DOHH2 (cell line): Measurements from ENCODE around the gene LTO1.

Experiments used
- H3F3A ChIP-seq: fragments of 200-600 bp; sonication (generic), shearing (Covaris generic); 2 replicates; pipeline ENCODE4 v1.6.0; 2016; ENCODE audit warnings: antibody characterized with exemption, mild to moderate bottlenecking; ENCODE audit not compliant: control insufficient read depth, insufficient read depth
- H3K27ac ChIP-seq: fragments of 200-600 bp; sonication (generic); 2 replicates; pipeline ENCODE4 v1.5.1; 2014; ENCODE audit warnings: low read depth, mild to moderate bottlenecking, low read length, moderate library complexity
- H3K27me3 ChIP-seq: fragments of 200-600 bp; sonication (generic); 2 replicates; pipeline ENCODE4 v1.6.1; 2014; ENCODE audit warnings: mild to moderate bottlenecking, low read length, mixed read lengths; ENCODE audit not compliant: control insufficient read depth
- H3K36me3 ChIP-seq: fragments of 200-600 bp; sonication (generic); 2 replicates; pipeline ENCODE4 v1.6.1; 2014; ENCODE audit warnings: mild to moderate bottlenecking, low read length, moderate library complexity, mixed read lengths; ENCODE audit not compliant: control insufficient read depth
- H3K4me1 ChIP-seq: fragments of 200-600 bp; sonication (generic); 2 replicates; pipeline ENCODE4 v1.6.1; 2014; ENCODE audit warnings: mild to moderate bottlenecking, low read length, mixed read lengths; ENCODE audit not compliant: control insufficient read depth
- H3K4me2 ChIP-seq: fragments of 200-600 bp; sonication (generic); 2 replicates; pipeline ENCODE4 v1.6.0; 2014; ENCODE audit warnings: mild to moderate bottlenecking, low read length, moderate library complexity
- H3K4me3 ChIP-seq: fragments of 200-600 bp; sonication (generic); 2 replicates; pipeline ENCODE4 v1.5.1; 2014; ENCODE audit warnings: mild to moderate bottlenecking, low read length, mixed read lengths
- H3K79me2 ChIP-seq: fragments of 200-600 bp; sonication (generic); 2 replicates; pipeline ENCODE4 v1.6.1; 2014; ENCODE audit warnings: mild to moderate bottlenecking, low read length, mixed read lengths; ENCODE audit not compliant: control insufficient read depth
- H3K9me2 ChIP-seq: fragments of 200-600 bp; sonication (generic); replicated peaks from 2 replicates; pipeline ENCODE4 v1.6.1; 2014; ENCODE audit warnings: mild to moderate bottlenecking, low read length, mixed read lengths; ENCODE audit not compliant: control insufficient read depth
- H3K9me3 ChIP-seq: fragments of 200-600 bp; sonication (generic); 2 replicates; pipeline ENCODE4 v1.6.1; 2014; ENCODE audit warnings: antibody characterized with exemption, low read length, mixed read lengths; ENCODE audit not compliant: control insufficient read depth, insufficient read depth
- H4K20me1 ChIP-seq: fragments of 200-600 bp; sonication (generic); 2 replicates; pipeline ENCODE4 v1.6.0; 2014; ENCODE audit warnings: low read depth, mild to moderate bottlenecking, antibody characterized with exemption, low read length, moderate library complexity; ENCODE audit not compliant: control insufficient read depth, insufficient read depth
- CTCF ChIP-seq: fragments of 200-600 bp; sonication (generic); IDR thresholded peaks from one replicate; pipeline ENCODE4 v1.5.1; 2014; ENCODE audit warnings: antibody characterized with exemption, mild to moderate bottlenecking, low read depth, low read length; ENCODE audit not compliant: poor library complexity, severe bottlenecking
- EZH2phosphoT487 ChIP-seq: fragments of 200-600 bp; sonication (generic); IDR thresholded peaks from 2 replicates; pipeline ENCODE4 v1.6.1; 2017; ENCODE audit warnings: borderline replicate concordance, mild to moderate bottlenecking, antibody characterized with exemption, low read length, moderate library complexity, mixed read lengths

Gene LTO1

GRCh38 chr11:69703453-69703767, 28.3 kb upstream of the LTO1 start:
- Histone ChIP-seq H4K20me1 (peaks cover 7% of the 10 kb centered on the region; the same call in 1 of the 2 replicates), H3F3A (no peaks in the 10 kb centered on the region; the same call in 1 of the 2 replicates), H3K4me2 (no peak overlapping the region), H3K4me1 (peaks cover 11% of the 10 kb centered on the region), H3K36me3 (no peaks in the 10 kb centered on the region), H3K27me3 (peaks cover 29% of the 10 kb centered on the region), H3K79me2 (no peaks in the 10 kb centered on the region), H3K4me3 (no peak overlapping the region), H3K9me3 (no peaks in the 10 kb centered on the region), H3K9me2 (no peaks in the 10 kb centered on the region), H3K27ac (no peak overlapping the region)
- TF ChIP-seq EZH2phosphoT487 (no peak), CTCF (no peak)

- no peak overlapping the region for H3K4me3 ChIP-seq
- H4K20me1 ChIP-seq = peaks cover 7% of the 10 kb centered on the region; the same call in 1 of the 2 replicates
- H3K27ac ChIP-seq = no peak overlapping the region
- H3F3A ChIP-seq = no peaks in the 10 kb centered on the region; the same call in 1 of the 2 replicates
- H3K27me3 ChIP-seq = peaks cover 29% of the 10 kb centered on the region
- H3K4me2 ChIP-seq = no peak overlapping the region
- TF ChIP-seq EZH2phosphoT487 = no peak
- TF ChIP-seq CTCF = no peak
- no peaks in the 10 kb centered on the region for H3K36me3 ChIP-seq
- peaks cover 11% of the 10 kb centered on the region for H3K4me1 ChIP-seq
- no peaks in the 10 kb centered on the region for H3K9me2 ChIP-seq
- no peaks in the 10 kb centered on the region for H3K79me2 ChIP-seq
- H3K9me3 ChIP-seq = no peaks in the 10 kb centered on the region
These were observed 27.8 kb upstream of the LTO1 start for GRCh38 chr11:69702769-69703452.

GRCh38 chr11:69702239-69702691, 27.1 kb upstream of the LTO1 start:
- Histone ChIP-seq H3K79me2 (no peaks in the 10 kb centered on the region), H3K4me3 (no peak overlapping the region), H3K4me1 (peaks cover 11% of the 10 kb centered on the region), H3K4me2 (no peak overlapping the region), H3K27me3 (peaks cover 31% of the 10 kb centered on the region), H4K20me1 (peaks cover 7% of the 10 kb centered on the region; the same call in 1 of the 2 replicates), H3F3A (no peaks in the 10 kb centered on the region; the same call in 1 of the 2 replicates), H3K36me3 (no peaks in the 10 kb centered on the region), H3K27ac (no peak overlapping the region), H3K9me2 (no peaks in the 10 kb centered on the region), H3K9me3 (no peaks in the 10 kb centered on the region)
- no peak for TF ChIP-seq CTCF
- no peak for TF ChIP-seq EZH2phosphoT487
